ENCODE results near the gene SBK3.

GRCh38 chr19:55497763-55498162 lies 47.6 kb downstream of the SBK3 start:
- TF ChIP-seq CTCF (IDR thresholded peaks at IDR 0.05; ENCODE audit: low read length): no peak
- no peak for TF ChIP-seq EZH2 (optimal IDR thresholded peaks at IDR 0.05; ENCODE audit: low read depth, low read length)
- TF ChIP-seq EZH2phosphoT487 (IDR thresholded peaks at IDR 0.05; ENCODE audit: low read length): no peak
